Activated CD8-positive, alpha-beta T cell treated with anti-CD3 and anti-CD28 coated beads for 36 hours (primary cell): ENCODE measurements around the gene CFAP58. TPM values are rescaled to one million over a fixed set of nuclear protein-coding genes. Genes with fewer than 3 reads are reported as not detected.

Source experiments
- ATAC-seq: fragments of 200-7000 bp; cut with Tn5 transposase; one replicate; pipeline ENCODE4 v1.10.0; 2021; ENCODE audit warnings: mild to moderate bottlenecking, moderate library complexity
- CTCF ChIA-PET: fragments of 350-600 bp; sonication (Branson Sonifier 250); formaldehyde crosslinking; loops from one replicate; lab custom pipeline; 2021; ENCODE audit warnings: antibody characterized with exemption; lab: Charles Lee
- POLR2A ChIA-PET: fragments of 350-600 bp; sonication (Branson Sonifier 250); formaldehyde crosslinking; loops from one replicate; lab custom pipeline; 2021; ENCODE audit warnings: antibody characterized with exemption; lab: Charles Lee
- DNase-seq: peaks from one replicate; pipeline ENCODE4 v3.0.0-alpha.2; 2020
- H3K27ac Mint-ChIP-seq: one replicate; pipeline ENCODE4 v1.8.0; 2021; ENCODE audit warnings: mild to moderate bottlenecking, mixed read lengths
- H3K27me3 Mint-ChIP-seq: one replicate; pipeline ENCODE4 v1.8.0; 2021; ENCODE audit warnings: mixed read lengths
- H3K36me3 Mint-ChIP-seq: one replicate; pipeline ENCODE4 v1.8.0; 2021; ENCODE audit warnings: low read depth, mixed read lengths
- H3K4me1 Mint-ChIP-seq: one replicate; pipeline ENCODE4 v1.8.0; 2021; ENCODE audit warnings: low read depth, mixed read lengths
- H3K4me3 Mint-ChIP-seq: one replicate; pipeline ENCODE4 v1.8.0; 2021; ENCODE audit warnings: mild to moderate bottlenecking, moderate library complexity, mixed read lengths
- H3K9me3 Mint-ChIP-seq: one replicate; pipeline ENCODE4 v1.8.0; 2021; ENCODE audit warnings: mixed read lengths
- intact Hi-C: fragments of 100-400 bp; cut with micrococcal nuclease; formaldehyde crosslinking; loops from one replicate; pipeline ENCODE4 v1.10.0; 2022
- total RNA-seq, 2 experiments: library from RNA; stranded (reverse); gene quantifications; one replicate each; pipeline ENCODE4 v1.2.3, GENCODE V29; 2021
- TF ChIP-seq, protein P1 (sequence below): fragments of 200-600 bp; IDR thresholded peaks from one replicate; pipeline ENCODE4 v1.8.0; 2022; ENCODE audit warnings: antibody characterized with exemption, mild to moderate bottlenecking

CFAP58 gene
- total RNA-seq, 2 experiments from 2014 or later = 0.27 to 0.38 TPM

DNA sequence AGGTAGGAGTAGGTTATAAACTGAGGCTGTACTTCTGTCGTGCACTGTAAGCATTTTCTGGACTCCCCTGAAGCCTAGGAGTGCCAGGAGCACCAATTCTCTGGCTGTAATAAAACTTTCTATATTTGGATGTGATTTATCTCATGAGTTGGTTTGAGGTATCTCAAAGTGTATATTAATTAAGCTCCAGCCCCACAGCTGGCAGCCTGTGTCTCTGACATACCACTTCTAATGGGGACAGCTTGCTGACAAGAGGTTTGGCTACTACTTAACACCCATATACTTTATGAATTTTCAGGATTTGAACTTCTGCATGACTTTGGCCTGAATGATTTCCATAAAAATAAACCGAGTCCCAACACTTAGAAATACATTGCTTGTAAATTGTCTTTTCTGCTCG, 35.2 kb downstream of the CFAP58 start:
- ATAC-seq (no peak), DNase-seq (no peak)
- CTCF ChIA-PET = no interaction called here
- intact Hi-C loops = no loop called here
- H3K27me3 Mint-ChIP-seq = peaks cover 6% of the 10 kb centered on the region
- POLR2A ChIA-PET = no interaction called here
- H3K27ac Mint-ChIP-seq = no peak overlapping the region
- TF ChIP-seq, protein P1, sequence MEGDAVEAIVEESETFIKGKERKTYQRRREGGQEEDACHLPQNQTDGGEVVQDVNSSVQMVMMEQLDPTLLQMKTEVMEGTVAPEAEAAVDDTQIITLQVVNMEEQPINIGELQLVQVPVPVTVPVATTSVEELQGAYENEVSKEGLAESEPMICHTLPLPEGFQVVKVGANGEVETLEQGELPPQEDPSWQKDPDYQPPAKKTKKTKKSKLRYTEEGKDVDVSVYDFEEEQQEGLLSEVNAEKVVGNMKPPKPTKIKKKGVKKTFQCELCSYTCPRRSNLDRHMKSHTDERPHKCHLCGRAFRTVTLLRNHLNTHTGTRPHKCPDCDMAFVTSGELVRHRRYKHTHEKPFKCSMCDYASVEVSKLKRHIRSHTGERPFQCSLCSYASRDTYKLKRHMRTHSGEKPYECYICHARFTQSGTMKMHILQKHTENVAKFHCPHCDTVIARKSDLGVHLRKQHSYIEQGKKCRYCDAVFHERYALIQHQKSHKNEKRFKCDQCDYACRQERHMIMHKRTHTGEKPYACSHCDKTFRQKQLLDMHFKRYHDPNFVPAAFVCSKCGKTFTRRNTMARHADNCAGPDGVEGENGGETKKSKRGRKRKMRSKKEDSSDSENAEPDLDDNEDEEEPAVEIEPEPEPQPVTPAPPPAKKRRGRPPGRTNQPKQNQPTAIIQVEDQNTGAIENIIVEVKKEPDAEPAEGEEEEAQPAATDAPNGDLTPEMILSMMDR = no peak
- H3K9me3 Mint-ChIP-seq = no peaks in the 10 kb centered on the region
- H3K4me1 Mint-ChIP-seq = peaks cover 23% of the 10 kb centered on the region
- no peak overlapping the region for H3K4me3 Mint-ChIP-seq
- H3K36me3 Mint-ChIP-seq = no peaks in the 10 kb centered on the region

DNA sequence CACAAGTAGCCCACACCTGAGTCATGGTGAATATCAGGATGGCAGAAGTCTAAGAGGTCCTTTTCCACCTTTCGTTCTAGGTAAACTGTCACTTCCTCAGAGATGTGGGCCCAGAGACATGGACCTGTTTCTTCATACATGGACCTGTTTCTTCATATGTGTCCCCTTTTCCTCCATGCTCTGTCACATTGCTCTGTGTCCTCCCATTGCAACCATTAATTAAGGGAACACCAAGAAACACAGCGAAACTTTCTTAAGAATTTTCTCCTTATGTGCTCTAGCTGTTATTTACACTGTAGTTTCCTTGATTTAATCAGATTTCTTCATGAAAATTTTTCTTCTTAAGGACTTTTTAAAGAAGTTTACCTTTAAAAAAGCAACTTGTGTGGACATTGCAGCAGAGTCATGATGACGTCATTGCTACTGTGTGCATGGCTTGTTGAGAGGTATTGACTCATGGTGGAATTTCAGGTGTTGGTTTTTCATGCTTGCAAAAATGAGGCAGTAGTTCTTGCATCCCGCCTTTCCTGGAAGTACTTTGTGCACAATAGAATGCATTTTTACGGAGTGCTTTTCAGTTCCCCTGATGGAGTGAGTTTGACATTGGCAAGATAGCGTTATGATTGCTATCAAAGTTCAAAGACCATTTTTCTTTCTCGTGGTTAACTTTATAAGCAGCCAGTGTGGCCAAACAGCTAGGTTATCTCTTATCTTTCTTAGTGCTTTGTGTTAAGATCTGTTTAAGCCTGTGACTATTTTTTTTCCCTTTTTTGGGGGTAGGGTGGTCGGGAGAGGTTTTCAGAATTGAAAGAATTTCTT, 37.7 kb downstream of the CFAP58 start:
- peak; percentile 5 for DNase-seq
- no peak overlapping the region for H3K27ac Mint-ChIP-seq
- H3K27me3 Mint-ChIP-seq = peaks cover 8% of the 10 kb centered on the region
- ChIA-PET CTCF (no interaction called here), POLR2A (no interaction called here)
- no peaks in the 10 kb centered on the region for H3K9me3 Mint-ChIP-seq
- H3K4me1 Mint-ChIP-seq = peaks cover 18% of the 10 kb centered on the region
- no peaks in the 10 kb centered on the region for H3K36me3 Mint-ChIP-seq
- peak; percentile 47 for ATAC-seq
- TF ChIP-seq, protein P1 = no peak
- intact Hi-C loops = no loop called here
- H3K4me3 Mint-ChIP-seq = no peak overlapping the region

DNA sequence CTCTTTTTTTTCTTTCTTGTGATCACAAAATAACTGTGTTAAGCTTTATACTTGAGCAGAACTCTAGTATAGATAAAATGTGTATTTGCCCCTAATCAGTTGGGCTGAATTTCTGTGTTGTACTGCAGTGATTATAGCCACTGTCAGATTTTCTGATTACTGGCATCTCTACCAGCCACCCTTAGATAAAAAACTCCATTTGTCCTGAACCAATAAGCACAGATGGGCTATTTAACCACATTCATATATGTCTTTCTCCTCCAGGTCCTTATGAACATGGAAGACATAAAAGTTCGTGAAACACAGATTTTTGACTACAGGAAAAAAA, 38.3 kb downstream of the CFAP58 start:
- no peaks in the 10 kb centered on the region for H3K9me3 Mint-ChIP-seq
- intact Hi-C loops = no loop called here
- H3K27ac Mint-ChIP-seq = no peak overlapping the region
- H3K4me3 Mint-ChIP-seq = no peak overlapping the region
- no peaks in the 10 kb centered on the region for H3K36me3 Mint-ChIP-seq
- POLR2A ChIA-PET = interaction anchor here (0.6 kb wide), 1 partner anchor 9 kb away, joined by 4 read pairs; no protein-coding TSS in a partner anchor
- DNase-seq (no peak), ATAC-seq (no peak)
- peaks cover 7% of the 10 kb centered on the region for H3K27me3 Mint-ChIP-seq
- CTCF ChIA-PET = no interaction called here
- H3K4me1 Mint-ChIP-seq = peaks cover 18% of the 10 kb centered on the region
- TF ChIP-seq, protein P1 = no peak

DNA sequence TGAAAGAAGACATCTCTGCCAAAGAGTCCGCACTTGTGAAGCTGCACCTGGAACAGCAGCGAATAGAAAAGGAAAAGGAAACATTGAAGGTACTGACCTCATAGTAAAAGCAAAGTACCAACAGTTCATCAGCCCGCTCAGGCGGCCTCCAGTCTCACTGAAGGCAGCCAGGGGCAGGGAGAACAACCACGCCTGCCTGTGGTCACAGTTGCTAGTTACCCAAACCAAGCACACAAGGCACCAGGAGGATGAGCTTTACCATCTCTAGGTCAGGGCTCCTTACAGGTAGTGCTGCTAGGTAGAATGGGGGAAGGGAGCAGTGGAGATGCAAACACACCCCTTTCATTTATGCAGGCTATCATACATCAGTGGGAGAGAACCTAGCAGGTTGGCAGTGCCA, 39.8 kb downstream of the CFAP58 start:
- TF ChIP-seq, protein P1 = no peak
- ChIA-PET POLR2A (no interaction called here), CTCF (interaction anchor here (0.6 to 2.5 kb wide), 3 partner anchors 13 to 102 kb away, joined by 3 to 9 read pairs (median 9); no protein-coding TSS in a partner anchor)
- Mint-ChIP-seq H3K27me3 (peaks cover 13% of the 10 kb centered on the region), H3K27ac (no peak overlapping the region), H3K36me3 (no peaks in the 10 kb centered on the region), H3K4me3 (no peak overlapping the region), H3K4me1 (peaks cover 8% of the 10 kb centered on the region), H3K9me3 (no peaks in the 10 kb centered on the region)
- ATAC-seq = no peak
- intact Hi-C loops = no loop called here
- no peak for DNase-seq

DNA sequence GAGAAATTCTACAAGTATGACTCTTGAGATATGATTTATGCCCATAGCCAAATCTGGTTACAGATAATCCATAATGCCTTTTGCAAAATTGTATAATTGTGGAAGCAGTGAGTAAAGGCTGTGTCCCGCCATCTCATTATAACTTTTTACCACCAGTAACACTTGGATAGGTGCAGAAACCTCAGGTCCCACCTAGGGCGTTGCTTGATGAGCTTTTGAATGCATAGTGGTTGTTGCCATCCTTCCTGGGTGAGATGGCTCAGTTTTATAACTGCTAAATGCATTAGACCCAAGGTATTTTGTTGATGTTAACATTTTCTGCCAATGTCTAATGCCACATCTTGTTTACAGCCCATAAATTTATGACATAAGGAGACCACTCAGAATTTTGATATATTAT, 42.9 kb downstream of the CFAP58 start:
- no peak for DNase-seq
- Mint-ChIP-seq H3K9me3 (no peaks in the 10 kb centered on the region), H3K27ac (no peak overlapping the region), H3K36me3 (no peaks in the 10 kb centered on the region), H3K4me1 (peaks cover 2% of the 10 kb centered on the region), H3K27me3 (peaks cover 13% of the 10 kb centered on the region), H3K4me3 (no peak overlapping the region)
- ChIA-PET CTCF (interaction anchor here (1.8 kb wide), 1 partner anchor 105 kb away, joined by 5 read pairs; no protein-coding TSS in a partner anchor), POLR2A (no interaction called here)
- TF ChIP-seq, protein P1 = no peak
- ATAC-seq = no peak
- intact Hi-C loops = no loop called here
